HCT116 (cell line): Measurements from ENCODE around the gene IGFN1. TPM values are rescaled to one million over a fixed set of nuclear protein-coding genes. Genes with fewer than 3 reads are reported as not detected.

ENCODE experiments used
- ATAC-seq: fragments of 200-7000 bp; cut with Tn5 transposase; 2 replicates; pipeline ENCODE4 v1.9.1; 2020; ENCODE audit warnings: mild to moderate bottlenecking, moderate library complexity
- BruUV-seq: library from RNA; stranded (reverse); fragments of 400-500 nt; replicated peaks from 2 replicates; lab custom pipeline; 2021; lab: Mats Ljungman, UMichigan
- CTCF ChIA-PET: fragments of 300-600 bp; sonication (Branson Sonifier 250); formaldehyde crosslinking; loops from one replicate; lab custom pipeline; 2021; ENCODE audit warnings: antibody characterized with exemption; lab: Charles Lee
- POLR2A ChIA-PET: fragments of 300-600, 350-600 bp; sonication (Branson Sonifier 250); formaldehyde crosslinking; loops from one replicate; lab custom pipeline; 2021; ENCODE audit warnings: antibody characterized with exemption; lab: Charles Lee
- RAD21 ChIA-PET, 2 experiments: fragments of 300-600 bp; sonication (Branson Sonifier 250); formaldehyde crosslinking; loops; one replicate each; lab custom pipeline; 2023; ENCODE audit warnings: low total read pairs in 2 of 2; ENCODE audit not compliant: uncharacterized antibody in 2 of 2, unreplicated experiment in 2 of 2, low non-redundant PET in 1 of 2; lab: Charles Lee
- DNase-seq: peaks from one replicate; pipeline ENCODE4 v3.0.0-alpha.2; 2010; ENCODE audit warnings: low read depth, low spot score
- H2AFZ ChIP-seq: fragments of 200-600 bp; shearing (Covaris generic), sonication (generic); 2 replicates; pipeline ENCODE4 v1.6.1; 2017; ENCODE audit warnings: low read depth, mixed run types, mixed read lengths, antibody characterized with exemption, low read length; ENCODE audit not compliant: poor library complexity, severe bottlenecking
- H3K27ac ChIP-seq: 2 replicates; pipeline ENCODE4 v1.5.1; 2012; ENCODE audit warnings: low read depth, low read length
- H3K27me3 ChIP-seq: fragments of 200-600 bp; sonication (generic); 2 replicates; pipeline ENCODE4 v1.6.1; 2016; ENCODE audit warnings: mixed run types, low read length, mixed read lengths; ENCODE audit not compliant: insufficient read depth
- H3K36me3 ChIP-seq, 2 experiments: fragments of 200-500 bp in 1 of 2; fragments of 200-600 bp in 1 of 2; sonication (Bioruptor generic) in 1 of 2; sonication (generic) in 1 of 2; 2 replicates each; pipeline versions ENCODE4 v1.5.1 to v1.6.1; 2014 to 2016; ENCODE audit warnings: low read length in 2 of 2, inconsistent platforms in 1 of 2, mixed read lengths in 1 of 2, mixed run types in 1 of 2; ENCODE audit not compliant: insufficient read depth in 2 of 2, control insufficient read depth in 1 of 2
- H3K4me1 ChIP-seq, 2 experiments: fragments of 200-600 bp in 1 of 2; sonication (generic) in 1 of 2; 2 replicates each; pipeline versions ENCODE4 v1.5.1 to v1.6.1; 2012 to 2017; ENCODE audit warnings: low read length in 2 of 2, inconsistent platforms in 1 of 2, mild to moderate bottlenecking in 1 of 2, mixed read lengths in 1 of 2, mixed run types in 1 of 2, moderate library complexity in 1 of 2; ENCODE audit not compliant: insufficient read depth in 2 of 2, control insufficient read depth in 1 of 2
- H3K4me2 ChIP-seq: fragments of 200-600 bp; sonication (generic); 2 replicates; pipeline ENCODE4 v1.6.1; 2017; ENCODE audit warnings: mixed run types, low read length, mixed read lengths
- H3K4me3 ChIP-seq, 2 experiments: fragments of 200-600 bp in 1 of 2; sonication (generic) in 1 of 2; replicated peaks in 1 of 2; 2 replicates each; pipeline ENCODE4 v1.5.1; 2011 to 2016; ENCODE audit warnings: low read length in 2 of 2, control low read depth in 1 of 2, low read depth in 1 of 2, mild to moderate bottlenecking in 1 of 2, mixed read lengths in 1 of 2, mixed run types in 1 of 2
- H3K79me2 ChIP-seq: fragments of 200-600 bp; sonication (generic); 2 replicates; pipeline ENCODE4 v1.6.1; 2017; ENCODE audit warnings: mild to moderate bottlenecking, mixed run types, low read length, moderate library complexity, mixed read lengths; ENCODE audit not compliant: insufficient read depth
- H3K9ac ChIP-seq: fragments of 200-600 bp; sonication (generic); 2 replicates; pipeline ENCODE4 v1.6.1; 2016; ENCODE audit warnings: low read length, mixed read lengths
- H3K9me2 ChIP-seq: fragments of 200-600 bp; sonication (generic), shearing (Covaris generic); 2 replicates; pipeline ENCODE4 v1.6.1; 2017; ENCODE audit warnings: mixed run types, mild to moderate bottlenecking, moderate library complexity; ENCODE audit not compliant: insufficient read depth
- H3K9me3 ChIP-seq, 2 experiments: fragments of 200-500 bp in 1 of 2; fragments of 200-600 bp in 1 of 2; sonication (Bioruptor generic) in 1 of 2; sonication (generic) in 1 of 2; 2 replicates each; pipeline ENCODE4 v1.6.1; 2014 to 2017; ENCODE audit warnings: low read length in 2 of 2, mixed read lengths in 2 of 2, inconsistent platforms in 1 of 2, low read depth in 1 of 2, mild to moderate bottlenecking in 1 of 2, mixed run types in 1 of 2, moderate library complexity in 1 of 2; ENCODE audit not compliant: control insufficient read depth in 1 of 2, insufficient read depth in 1 of 2
- H4K20me1 ChIP-seq: fragments of 200-600 bp; sonication (generic), shearing (Covaris generic); 2 replicates; pipeline ENCODE4 v1.6.1; 2017; ENCODE audit warnings: mixed run types, mild to moderate bottlenecking, moderate library complexity; ENCODE audit not compliant: insufficient read depth
- ATF3 ChIP-seq: IDR thresholded peaks from 2 replicates; pipeline ENCODE4 v1.6.1; 2012
- CEBPB ChIP-seq: IDR thresholded peaks from 2 replicates; pipeline ENCODE4 v1.6.1; 2012; ENCODE audit warnings: low read depth
- EZH2 ChIP-seq: fragments of 200-600 bp; sonication (generic); IDR thresholded peaks from 2 replicates; pipeline ENCODE4 v1.6.1; 2017; ENCODE audit warnings: antibody characterized with exemption, mixed run types
- EZH2phosphoT487 ChIP-seq: fragments of 200-600 bp; IDR thresholded peaks from 2 replicates; pipeline ENCODE4 v1.6.1; 2018; ENCODE audit warnings: antibody characterized with exemption, borderline replicate concordance
- FOSL1 ChIP-seq: IDR thresholded peaks from 2 replicates; pipeline ENCODE4 v1.6.1; 2012; ENCODE audit warnings: low read depth
- JUND ChIP-seq: IDR thresholded peaks from 2 replicates; pipeline ENCODE4 v1.6.1; 2012
- POLR2A ChIP-seq: IDR thresholded peaks from 2 replicates; pipeline ENCODE4 v1.7.0; 2011; ENCODE audit warnings: borderline replicate concordance; ENCODE audit not compliant: insufficient read depth, insufficient read length; ENCODE audit errors: extremely low read depth
- POLR2AphosphoS5 ChIP-seq: IDR thresholded peaks from 2 replicates; pipeline ENCODE4 v1.6.1; 2011; ENCODE audit warnings: mild to moderate bottlenecking, low read depth, low read length, moderate library complexity
- SIN3A ChIP-seq: IDR thresholded peaks from 2 replicates; pipeline ENCODE4 v1.6.1; 2012; ENCODE audit warnings: low read depth
- SP1 ChIP-seq: IDR thresholded peaks from 2 replicates; pipeline ENCODE4 v1.6.1; 2012; ENCODE audit warnings: low read depth
- ZBTB33 ChIP-seq: IDR thresholded peaks from 2 replicates; pipeline ENCODE4 v1.6.1; 2011; ENCODE audit warnings: mild to moderate bottlenecking, low read length, moderate library complexity; ENCODE audit not compliant: insufficient replicate concordance; ENCODE audit errors: extremely low read depth
- ZNF274 ChIP-seq: fragments of 200-500 bp; sonication (Bioruptor generic); IDR thresholded peaks from 2 replicates; pipeline ENCODE4 v1.6.1; 2014; ENCODE audit warnings: mild to moderate bottlenecking, low read depth, low read length, inconsistent platforms
- intact Hi-C: fragments of 100-400 bp; cut with micrococcal nuclease; formaldehyde crosslinking; loops from 2 replicates; pipeline ENCODE4 v1.10.0; 2022
- total RNA-seq: library from RNA; stranded (reverse); gene quantifications from one replicate; pipeline ENCODE4 v1.2.1, GENCODE V29; 2021; ENCODE audit not compliant: unreplicated experiment

Gene IGFN1
- total RNA-seq, 1 experiment from 2014 or later = not detected

- no TSS peak for BruUV-seq
- H3K4me1 ChIP-seq = peaks cover 21 to 40% of the 10 kb centered on the region in 2 experiments
Measured at GRCh38 chr1:201272799-201273198, 82.2 kb downstream of the IGFN1 start.

More at GRCh38 chr1:201272799-201273198, 82.2 kb downstream of the IGFN1 start:
- Histone ChIP-seq H3K9ac (no peak overlapping the region), H3K79me2 (no peaks in the 10 kb centered on the region), H3K9me3 (no peaks in the 10 kb centered on the region), H3K4me2 (no peak overlapping the region), H3K36me3 (no peaks in the 10 kb centered on the region), H3K27me3 (peaks cover 11% of the 10 kb centered on the region; the same call in 1 of the 2 replicates), H3K9me2 (no peaks in the 10 kb centered on the region), H3K4me3 (no peak overlapping the region), H3K27ac (no peak overlapping the region), H4K20me1 (no peaks in the 10 kb centered on the region), H2AFZ (no peak overlapping the region)
- ATAC-seq (no peak), DNase-seq (no peak)
- ChIA-PET POLR2A (interaction anchor here (1.0 kb wide), 1 partner anchor 35 kb away, joined by 3 read pairs; no protein-coding TSS in a partner anchor), RAD21 (no interaction called here), CTCF (no interaction called here)
- intact Hi-C loops = no loop called here
- TF ChIP-seq ZNF274 (no peak), CEBPB (no peak), JUND (no peak), SP1 (no peak), EZH2phosphoT487 (no peak), ZBTB33 (no peak), POLR2A (no peak), ATF3 (no peak), SIN3A (no peak), POLR2AphosphoS5 (no peak), FOSL1 (no peak), EZH2 (no peak)
